IPS DF 6.9 (cell line): Measurements from ENCODE around the gene SETD6.
"Not testable (repeated sequence)": the region's sequence is repeated elsewhere in the genome, so short reads cannot be mapped to it uniquely, and the experiment has no call there.

ENCODE experiments used
- DNase-seq: peaks from one replicate; pipeline ENCODE4 v3.0.0-alpha.2; 2013; ENCODE audit warnings: low read depth, low spot score
- H3K27ac ChIP-seq: one replicate; pipeline ENCODE4 v1.5.1; 2013; ENCODE audit warnings: low read length, control low read depth
- H3K27me3 ChIP-seq: 2 replicates; pipeline ENCODE4 v1.6.1; 2013; ENCODE audit warnings: mild to moderate bottlenecking, low read length; ENCODE audit not compliant: control insufficient read depth, insufficient read depth
- H3K36me3 ChIP-seq: 2 replicates; pipeline ENCODE4 v1.6.1; 2013; ENCODE audit warnings: low read length; ENCODE audit not compliant: control insufficient read depth, insufficient read depth
- H3K4me1 ChIP-seq: 2 replicates; pipeline ENCODE4 v1.6.1; 2013; ENCODE audit warnings: low read length; ENCODE audit not compliant: control insufficient read depth, insufficient read depth
- H3K4me3 ChIP-seq: 2 replicates; pipeline ENCODE4 v1.5.1; 2013; ENCODE audit warnings: mild to moderate bottlenecking, low read length
- H3K9me3 ChIP-seq: 2 replicates; pipeline ENCODE4 v1.6.1; 2013; ENCODE audit warnings: low read length, inconsistent platforms; ENCODE audit not compliant: control insufficient read depth, insufficient read depth
- WGBS: extraction: QIAGEN DNeasy Blood & Tissue Kit; methylation state at CpG from one replicate; pipeline ENCODE4 v1.1.7; 2013; ENCODE audit warnings: mixed read lengths, missing lambda C conversion rate; ENCODE audit not compliant: insufficient read length, insufficient coverage; 5-methylcytosine and 5-hydroxymethylcytosine counted together

The SETD6 gene

DNA sequence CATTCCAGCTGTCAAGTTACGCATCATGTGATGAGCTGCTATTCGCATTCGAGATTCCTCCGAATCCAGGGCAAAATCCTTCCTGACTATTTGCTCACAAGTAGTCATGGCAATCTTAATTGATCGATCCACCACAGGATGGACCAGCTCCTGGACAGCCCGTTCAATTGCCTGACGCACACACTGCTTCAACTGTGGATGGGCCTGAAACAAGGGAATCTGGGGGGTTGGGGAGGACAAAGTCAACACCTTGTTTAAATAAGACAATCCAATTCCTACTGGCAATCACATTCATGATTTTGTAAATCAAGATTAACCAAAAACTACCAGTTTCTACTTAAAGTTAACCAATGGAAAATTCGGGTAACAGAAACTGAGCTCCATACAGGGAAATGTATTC is 28.4 kb downstream of the SETD6 start:
- Histone ChIP-seq H3K27ac (no peak overlapping the region), H3K9me3 (no peaks in the 10 kb centered on the region), H3K36me3 (peaks cover 30% of the 10 kb centered on the region), H3K4me1 (no peaks in the 10 kb centered on the region), H3K27me3 (0 out of 2 replicates have a peak, but pooled peaks cover 2% of the 10 kb centered on the region), H3K4me3 (no peak overlapping the region)
- WGBS, result no CpG with 5 or more reads among the region's 8 CpGs
- DNase-seq, result no peak

GRCh38 chr16:58548378-58548777 is 33.1 kb downstream of the SETD6 start:
- H3K27me3 ChIP-seq, result 0 out of 2 replicates have a peak, but pooled peaks cover 2% of the 10 kb centered on the region
- H3K4me1 ChIP-seq, result no peaks in the 10 kb centered on the region
- DNase-seq, result no peak
- no CpG with 5 or more reads among the region's 2 CpGs for WGBS
- H3K27ac ChIP-seq, result no peak overlapping the region
- H3K36me3 ChIP-seq, result peaks cover 22% of the 10 kb centered on the region
- no peaks in the 10 kb centered on the region for H3K9me3 ChIP-seq
- no peak overlapping the region for H3K4me3 ChIP-seq

DNA sequence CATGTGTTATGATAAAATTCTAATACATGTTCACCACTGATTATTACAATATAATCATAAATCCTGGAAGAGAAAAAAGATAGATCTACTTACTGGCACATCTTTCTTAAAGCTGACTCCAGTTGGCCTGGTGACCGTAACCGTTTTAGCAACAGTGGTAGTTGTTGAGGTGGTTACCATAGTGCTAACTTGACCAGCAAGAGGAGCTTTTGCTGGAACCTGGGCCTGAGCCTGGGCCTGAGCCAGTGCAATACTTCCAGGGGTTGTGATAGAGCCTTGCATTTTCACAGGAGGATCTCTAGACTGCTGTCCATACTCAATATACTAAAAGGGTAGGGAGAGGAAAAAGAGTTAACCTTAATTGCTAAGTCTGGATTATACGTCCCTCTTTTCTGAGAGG is 36.2 kb downstream of the SETD6 start:
- peaks cover 10% of the 10 kb centered on the region; the same call in 1 of the 2 replicates for H3K36me3 ChIP-seq
- no peak overlapping the region for H3K4me3 ChIP-seq
- no peaks in the 10 kb centered on the region for H3K27me3 ChIP-seq
- H3K4me1 ChIP-seq, result no peaks in the 10 kb centered on the region
- no CpG with 5 or more reads among the region's 3 CpGs for WGBS
- DNase-seq, result no peak
- no peak overlapping the region for H3K27ac ChIP-seq
- no peaks in the 10 kb centered on the region for H3K9me3 ChIP-seq

- H3K36me3 ChIP-seq, result peaks cover 11% of the 10 kb centered on the region; the same call in 1 of the 2 replicates
- no peaks in the 10 kb centered on the region for H3K9me3 ChIP-seq
These were observed 41.4 kb downstream of the SETD6 start for GRCh38 chr16:58556678-58557077.

DNA sequence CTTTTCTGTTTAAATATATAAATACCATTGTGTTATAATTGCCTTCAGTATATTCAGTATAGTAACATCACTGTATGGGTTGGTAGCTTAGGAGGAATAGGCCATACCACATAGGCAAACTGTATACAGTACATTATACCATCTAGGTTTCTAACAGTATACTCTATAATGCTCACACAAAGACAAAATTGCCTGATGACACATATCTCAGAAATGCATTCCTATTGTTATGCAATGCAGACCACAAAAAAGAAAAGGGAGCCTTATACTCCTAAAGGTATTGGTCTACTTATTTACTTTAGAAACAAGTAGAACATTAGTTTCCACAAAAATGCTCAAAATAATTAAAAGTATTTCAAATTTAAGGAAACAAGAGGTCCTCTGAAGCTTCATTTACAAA is 47.9 kb downstream of the SETD6 start:
- Histone ChIP-seq H3K9me3 (no peaks in the 10 kb centered on the region), H3K27me3 (no peaks in the 10 kb centered on the region), H3K4me3 (no peak overlapping the region), H3K27ac (no peak overlapping the region), H3K4me1 (no peaks in the 10 kb centered on the region), H3K36me3 (peaks cover 13% of the 10 kb centered on the region; the same call in 1 of the 2 replicates)
- DNase-seq, result no peak

More at GRCh38 chr16:58556678-58557077, 41.4 kb downstream of the SETD6 start:
- H3K4me3 ChIP-seq, result no peak overlapping the region
- no peaks in the 10 kb centered on the region for H3K27me3 ChIP-seq
- no peak overlapping the region for H3K27ac ChIP-seq
- no peaks in the 10 kb centered on the region for H3K4me1 ChIP-seq
- WGBS, result no CpG with 5 or more reads among the region's 2 CpGs
- DNase-seq, result no peak

- peaks cover 11% of the 10 kb centered on the region; the same call in 1 of the 2 replicates for H3K36me3 ChIP-seq
- H3K27me3 ChIP-seq, result no peaks in the 10 kb centered on the region
- H3K27ac ChIP-seq, result no peak overlapping the region
- no CpG with 5 or more reads among the region's 4 CpGs for WGBS
- no peaks in the 10 kb centered on the region for H3K4me1 ChIP-seq
- DNase-seq, result no peak
- no peak overlapping the region for H3K4me3 ChIP-seq
- H3K9me3 ChIP-seq, result no peaks in the 10 kb centered on the region
These were observed 48.5 kb downstream of the SETD6 start for GRCh38 chr16:58563775-58564174.

DNA sequence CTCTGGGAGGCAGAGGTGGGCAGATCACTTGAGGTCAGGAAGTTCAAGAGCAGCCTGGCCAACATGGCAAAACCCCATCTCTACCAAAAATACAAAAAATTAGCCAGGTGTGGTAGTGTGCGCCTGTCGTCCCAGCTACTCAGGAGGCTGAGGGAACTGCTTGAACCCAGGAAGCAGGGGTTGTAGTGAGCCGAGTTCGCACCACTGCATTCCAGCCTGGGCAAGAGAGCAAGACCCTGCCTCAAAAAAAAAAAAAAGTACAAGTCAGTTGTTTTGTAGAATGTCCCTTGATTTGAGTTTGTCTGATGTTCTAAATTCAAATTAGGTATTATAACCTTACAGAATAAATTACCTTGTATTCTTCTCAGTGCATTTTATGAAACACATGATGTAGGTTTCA is 50.4 kb downstream of the SETD6 start:
- not testable (repeated sequence) for DNase-seq, H3K9me3 ChIP-seq, H3K27ac ChIP-seq, H3K36me3 ChIP-seq, H3K4me1 ChIP-seq, H3K27me3 ChIP-seq, H3K4me3 ChIP-seq
- WGBS, result no CpG with 5 or more reads among the region's 4 CpGs
